Measurements from ENCODE around the gene ARPC1B.

Gene ARPC1B

GRCh38 chr7:99392659-99393354, 18.3 kb downstream of the ARPC1B start:
- TF ChIP-seq CTCF (conservative IDR thresholded peaks at IDR 0.05; ENCODE audit: low read depth, low read length) = no peak
- peak; percentile 51 for DNase-seq (ENCODE audit: low read depth)
- H3K4me3 ChIP-seq (ENCODE audit: low read length) = peak overlapping the region; percentile 56

- peak overlapping the region; percentile 56 for H3K4me3 ChIP-seq (ENCODE audit: low read length)
- no peak for DNase-seq (ENCODE audit: low read depth)
- no peak for TF ChIP-seq CTCF (conservative IDR thresholded peaks at IDR 0.05; ENCODE audit: low read depth, low read length)
These were observed 19.0 kb downstream of the ARPC1B start for GRCh38 chr7:99393355-99394187.

GRCh38 chr7:99394188-99394502, 19.6 kb downstream of the ARPC1B start:
- no peak overlapping the region for H3K4me3 ChIP-seq (ENCODE audit: low read length)
- no peak for TF ChIP-seq CTCF (conservative IDR thresholded peaks at IDR 0.05; ENCODE audit: low read depth, low read length)

GRCh38 chr7:99395616-99396327, 21.2 kb downstream of the ARPC1B start:
- no peak overlapping the region for H3K4me3 ChIP-seq (ENCODE audit: low read length)
- no peak for TF ChIP-seq CTCF (conservative IDR thresholded peaks at IDR 0.05; ENCODE audit: low read depth, low read length)
- no peak for DNase-seq (ENCODE audit: low read depth)

More at GRCh38 chr7:99394188-99394502, 19.6 kb downstream of the ARPC1B start:
- no peak for DNase-seq (ENCODE audit: low read depth)

GRCh38 chr7:99396418-99397296, 22.1 kb downstream of the ARPC1B start:
- TF ChIP-seq CTCF (conservative IDR thresholded peaks at IDR 0.05; ENCODE audit: low read depth, low read length) = no peak
- no peak overlapping the region for H3K4me3 ChIP-seq (ENCODE audit: low read length)
- no peak for DNase-seq (ENCODE audit: low read depth)

GRCh38 chr7:99397297-99397983, 22.9 kb downstream of the ARPC1B start:
- no peak for TF ChIP-seq CTCF (conservative IDR thresholded peaks at IDR 0.05; ENCODE audit: low read depth, low read length)
- DNase-seq (ENCODE audit: low read depth) = no peak
- no peak overlapping the region for H3K4me3 ChIP-seq (ENCODE audit: low read length)

Data from retinal pigment epithelial cell (primary cell).